HG03095 (cell line): Measurements from ENCODE around the gene ZCCHC4.

Experiments used
- ATAC-seq: cut with Tn5 transposase; IDR thresholded peaks from one replicate; pipeline ENCODE4 v1.9.1; 2021; ENCODE audit warnings: moderate library complexity; ENCODE audit not compliant: unreplicated experiment

Gene ZCCHC4

DNA sequence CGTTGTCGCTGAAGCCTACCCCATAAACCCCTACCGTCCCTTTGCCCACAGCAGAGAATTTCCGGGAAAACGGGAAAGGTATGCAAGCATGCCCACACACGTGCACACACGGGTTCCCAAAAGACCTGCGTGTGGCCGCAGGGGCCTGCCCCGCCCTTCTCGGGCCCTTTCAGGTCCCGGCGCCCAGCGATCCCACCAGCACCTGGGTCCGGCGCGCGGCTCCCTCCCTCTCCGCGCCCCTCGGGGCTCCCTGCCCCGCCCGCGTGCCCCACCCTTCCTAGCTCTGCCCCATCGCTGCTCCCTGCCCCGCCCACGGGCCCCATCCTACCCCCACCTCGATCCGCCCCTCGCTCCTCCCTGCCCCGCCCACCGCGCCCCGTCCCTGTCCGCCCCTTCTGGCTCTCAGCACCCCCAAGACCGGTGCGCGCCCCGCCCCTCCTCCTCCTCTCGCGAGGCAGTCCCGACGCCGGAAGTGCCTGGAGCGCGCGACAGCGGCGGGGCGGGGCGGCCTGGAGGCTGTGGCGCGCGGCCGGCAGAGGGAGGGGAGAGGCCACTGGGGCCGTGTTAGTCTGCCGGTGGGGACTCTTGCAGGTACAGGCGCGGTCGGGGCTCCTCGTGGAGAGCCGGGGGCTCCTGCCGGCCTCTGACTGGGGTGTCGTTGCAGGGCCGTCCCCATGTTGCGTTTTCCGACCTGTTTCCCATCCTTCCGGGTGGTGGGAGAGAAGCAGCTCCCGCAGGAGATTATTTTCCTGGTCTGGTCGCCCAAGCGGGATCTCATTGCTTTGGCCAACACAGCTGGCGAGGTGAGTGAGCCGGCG is 64.4 kb downstream of the ZCCHC4 start, which contains the start of gene ANAPC4:
Gene ANAPC4, plus strand, starts transcription at position 510 of the 818 bp plus-strand sequence. Its CDS starts 165 bp downstream, at position 675.
- ATAC-seq, result peak; percentile 96

DNA sequence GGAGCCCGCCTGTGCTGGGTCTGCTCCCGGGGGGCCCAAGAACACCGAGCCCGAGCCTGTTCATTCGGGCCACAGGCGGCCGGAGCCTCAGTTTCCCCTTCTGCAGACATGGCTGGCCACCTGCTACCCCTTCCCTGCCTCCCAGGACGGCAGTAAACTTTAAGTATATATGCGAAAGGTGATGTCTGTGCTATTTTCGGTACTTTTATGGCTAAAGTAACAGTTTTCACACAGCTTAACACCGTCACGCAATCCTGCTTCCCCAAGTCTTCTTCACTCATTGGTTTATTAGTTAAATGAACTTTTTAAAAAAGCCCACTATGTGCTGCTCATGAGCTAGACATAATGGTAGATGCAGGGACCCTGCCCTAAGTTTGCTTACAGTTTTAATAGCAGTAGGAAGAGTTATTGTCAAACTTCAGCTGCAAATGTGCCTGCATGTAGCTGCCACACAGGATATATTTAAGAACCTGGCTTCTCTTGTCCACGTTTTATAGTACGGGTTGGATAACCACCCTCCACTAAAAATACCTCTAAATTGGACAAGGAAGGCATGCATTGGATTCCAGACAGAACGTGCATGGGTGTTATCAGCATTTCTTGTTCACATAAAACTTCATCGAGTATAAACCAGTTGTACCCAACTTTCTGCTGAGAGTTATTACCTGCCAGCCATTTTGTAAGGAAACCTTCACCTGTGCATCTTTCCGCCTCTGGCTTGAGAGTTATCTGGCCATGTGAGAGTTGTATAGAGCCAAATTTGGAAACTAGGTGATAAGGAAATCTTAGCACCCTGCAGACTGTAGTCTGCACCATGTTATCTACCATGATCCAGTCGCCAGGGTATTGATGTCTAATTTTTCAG is 65.2 kb downstream of the ZCCHC4 start:
- ATAC-seq, result no peak

DNA sequence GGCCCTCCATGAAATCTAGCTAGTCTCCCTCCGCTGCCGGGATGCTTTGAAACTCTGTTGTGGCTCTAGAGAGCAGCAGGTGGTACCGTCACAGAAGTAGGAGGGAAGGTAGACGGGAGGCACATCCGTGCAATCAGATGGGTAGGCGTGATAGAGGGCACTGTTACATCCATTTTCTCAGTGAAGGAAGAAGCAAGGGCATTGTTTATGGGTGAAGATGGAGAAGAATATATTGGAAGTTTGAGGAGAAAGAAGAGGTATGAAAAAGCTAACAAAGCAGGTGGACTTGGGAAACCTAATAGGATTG is 65.8 kb downstream of the ZCCHC4 start:
- no peak for ATAC-seq

DNA sequence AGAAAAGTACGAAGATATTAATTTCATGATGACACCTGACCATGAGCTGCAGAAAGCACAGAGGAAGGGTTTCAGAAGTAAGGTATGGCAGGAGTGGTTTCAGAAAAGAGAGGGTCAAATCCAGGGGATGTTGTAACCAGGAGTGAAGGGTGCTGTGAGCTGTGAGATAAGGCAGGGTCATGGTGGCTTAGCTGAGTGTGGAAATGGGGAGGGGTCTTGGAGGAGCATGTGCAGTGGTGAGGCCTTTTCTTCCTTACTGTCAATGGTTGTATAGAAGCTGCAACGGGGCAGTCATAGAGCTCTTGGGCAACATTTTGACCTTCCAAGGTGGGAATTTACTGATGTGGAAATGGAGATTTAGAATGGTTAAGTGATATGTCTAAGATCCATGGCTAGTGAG is 67.0 kb downstream of the ZCCHC4 start:
- ATAC-seq, result no peak

DNA sequence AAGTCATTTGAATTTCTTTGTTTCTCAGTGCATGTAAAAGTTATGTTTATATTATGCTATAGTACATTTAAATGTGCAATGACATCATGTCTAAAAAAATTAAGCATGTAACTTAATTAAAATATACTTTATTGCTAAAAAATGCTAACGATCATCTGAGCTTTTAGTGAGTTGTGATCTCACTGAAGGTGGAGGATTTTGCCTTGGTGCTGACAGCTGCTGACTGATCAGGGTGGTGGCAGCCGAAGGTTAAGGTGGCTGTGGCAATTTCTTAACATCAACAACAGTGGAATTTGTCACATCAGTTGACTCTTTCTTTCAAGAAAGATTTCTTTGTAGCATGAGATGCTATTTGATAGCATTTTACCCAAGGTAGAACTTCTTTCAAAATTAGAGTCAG is 71.1 kb downstream of the ZCCHC4 start:
- no peak for ATAC-seq

GRCh38 chr4:25386926-25387325 is 74.4 kb downstream of the ZCCHC4 start:
- no peak for ATAC-seq

- no peak for ATAC-seq
Observed at GRCh38 chr4:25397305-25397704, 84.7 kb downstream of the ZCCHC4 start.

DNA sequence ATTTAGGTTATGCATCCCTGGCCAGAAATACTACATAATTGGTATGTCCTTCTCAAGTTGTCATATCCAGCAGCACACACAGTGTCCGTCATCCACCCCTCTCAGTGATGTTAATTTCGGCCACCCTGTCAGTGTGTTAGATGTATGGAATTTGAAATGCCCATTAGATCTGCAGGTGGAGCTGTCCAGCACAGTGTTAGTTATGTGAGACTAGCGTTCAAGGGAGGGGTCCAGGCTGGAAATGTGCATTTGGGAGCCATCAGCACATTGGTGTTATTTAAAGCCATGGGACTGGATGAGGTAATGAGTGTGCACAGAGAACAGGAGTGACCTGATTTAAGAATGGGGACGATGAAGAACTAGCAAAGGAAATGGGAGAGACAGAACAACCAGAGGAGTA is 86.9 kb downstream of the ZCCHC4 start:
- ATAC-seq, result no peak

GRCh38 chr4:25401066-25401465 is 88.5 kb downstream of the ZCCHC4 start:
- no peak for ATAC-seq

GRCh38 chr4:25402521-25402920 is 89.9 kb downstream of the ZCCHC4 start:
- no peak for ATAC-seq

DNA sequence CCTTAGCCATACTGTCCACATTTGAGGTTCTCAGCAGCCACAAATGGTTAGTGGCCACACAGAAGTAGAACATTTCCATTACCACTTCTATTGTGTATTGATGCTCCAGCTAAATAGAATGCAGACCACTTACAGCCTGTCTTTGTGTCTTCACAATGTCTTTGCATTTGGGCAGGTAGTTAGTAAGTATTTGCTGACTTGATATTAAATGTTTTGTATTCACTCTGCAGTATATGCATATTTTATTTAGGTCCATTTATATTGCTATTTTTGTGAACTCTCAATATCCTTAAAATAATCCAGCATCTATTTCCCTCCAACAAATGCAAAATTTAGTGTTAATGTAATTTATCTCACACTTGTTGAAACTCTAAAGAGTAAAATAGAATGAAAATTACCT is 91.1 kb downstream of the ZCCHC4 start:
- ATAC-seq, result no peak

DNA sequence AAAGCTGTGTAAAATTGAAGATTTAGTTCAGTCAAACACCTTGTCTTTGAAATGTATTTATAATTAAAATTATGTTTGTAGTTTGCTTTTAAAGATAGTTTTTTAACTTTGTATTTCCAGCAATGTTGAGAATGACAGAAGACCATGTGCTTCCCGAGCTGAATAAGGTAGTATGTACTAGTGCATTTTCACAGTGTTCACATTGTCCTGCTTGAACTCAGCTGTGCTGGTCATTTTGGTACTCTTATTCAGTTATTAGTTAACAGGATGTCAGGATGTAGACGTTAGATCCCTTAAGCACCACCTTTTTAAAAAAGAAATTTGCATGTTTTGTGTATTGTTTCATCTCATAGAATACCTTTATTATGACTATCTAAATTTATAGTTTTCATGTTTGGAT is 92.9 kb downstream of the ZCCHC4 start:
- ATAC-seq, result no peak

DNA sequence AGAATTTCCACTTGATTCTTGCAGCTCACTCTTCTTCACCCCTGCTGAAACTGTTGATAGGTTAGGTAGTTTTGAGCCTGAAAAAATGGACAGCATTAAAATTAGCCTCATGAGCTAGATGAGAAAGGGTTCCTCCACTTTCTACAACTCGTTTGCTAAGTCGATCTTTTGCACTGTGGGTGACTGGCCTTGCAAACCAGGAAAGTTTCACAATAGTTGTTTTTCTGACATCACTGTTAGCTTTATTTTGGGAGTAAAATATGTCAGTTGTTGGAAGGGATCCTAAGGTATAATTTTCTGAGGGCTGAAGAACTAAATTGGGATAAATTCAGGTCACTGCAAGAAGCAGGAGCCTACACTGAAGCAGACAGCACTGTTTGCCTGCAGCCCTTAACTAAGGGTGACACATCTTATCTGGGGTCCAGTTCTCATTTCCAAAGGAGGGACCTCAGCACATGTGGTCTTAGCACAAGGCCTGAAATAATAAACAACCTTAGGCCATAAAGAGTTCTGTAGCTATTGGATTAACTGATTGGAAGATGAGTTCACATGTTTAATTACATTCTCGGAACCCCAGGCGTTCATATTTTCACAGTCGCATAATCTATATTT is 93.6 kb downstream of the ZCCHC4 start:
- no peak for ATAC-seq

DNA sequence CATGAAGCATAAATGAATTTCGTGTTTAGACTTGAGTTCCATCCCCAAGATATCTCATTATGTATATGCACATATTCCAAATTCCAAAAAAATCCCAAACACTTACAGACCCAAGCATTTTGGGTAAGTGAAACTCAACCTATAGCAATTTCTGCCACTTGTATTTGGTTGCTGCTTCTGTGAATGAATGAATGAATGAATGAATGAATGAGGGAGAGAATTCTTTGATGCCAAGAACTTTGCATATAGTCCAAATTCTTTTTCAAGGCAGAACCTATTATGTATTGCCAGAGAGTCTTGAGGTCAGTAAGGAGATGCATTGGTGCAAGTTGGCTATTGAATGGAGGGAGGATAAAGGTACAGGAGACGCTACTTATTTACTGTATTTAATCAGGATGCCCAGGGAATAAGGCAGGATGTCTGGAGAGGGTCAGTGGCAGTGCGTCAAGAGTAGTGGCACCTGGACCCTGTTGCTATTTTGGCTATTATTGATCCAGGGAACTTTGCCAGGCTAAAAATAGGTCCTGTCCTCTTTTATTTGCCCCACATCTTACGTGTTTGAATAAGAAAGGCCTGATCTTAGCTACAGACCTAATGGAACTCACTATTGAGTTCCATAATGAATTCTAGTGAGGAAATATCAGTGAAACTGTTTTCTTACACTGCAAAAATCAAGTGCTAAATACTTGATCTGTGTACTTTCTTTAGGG is 98.4 kb downstream of the ZCCHC4 start:
- ATAC-seq, result no peak

- ATAC-seq, result no peak
Observed at GRCh38 chr4:25413261-25413660, 100.7 kb downstream of the ZCCHC4 start.

DNA sequence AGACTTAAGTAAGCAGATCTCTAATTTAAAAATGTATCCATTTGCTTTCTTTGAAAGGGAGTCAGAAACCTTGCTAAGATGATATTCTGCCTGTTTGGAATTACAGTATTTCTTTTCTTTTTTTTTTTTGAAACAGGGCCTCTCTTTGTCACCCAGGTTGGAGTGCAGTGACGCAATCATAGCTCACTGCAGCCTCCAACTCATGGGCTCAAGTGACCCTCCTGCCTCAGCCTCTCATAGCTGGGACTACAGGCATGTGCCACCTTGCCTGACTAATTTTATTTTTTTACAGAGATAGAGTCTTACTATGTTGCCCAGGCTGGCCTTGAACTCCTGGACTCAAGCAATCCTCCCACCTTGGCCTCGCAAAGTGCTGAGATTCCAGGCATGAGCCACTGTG is 104.4 kb downstream of the ZCCHC4 start:
- ATAC-seq, result no peak
